K562 (cell line): ENCODE measurements around the gene RBL1. TPM values are rescaled to one million over a fixed set of nuclear protein-coding genes. Genes with fewer than 3 reads are reported as not detected.

Source experiments
- CBFA2T2 ChIP-seq: fragments of 450-650 bp; conservative IDR thresholded peaks from 2 replicates; pipeline ENCODE4 v1.6.1; 2017; ENCODE audit warnings: mild to moderate bottlenecking
- ELF4 ChIP-seq: fragments of 450-650 bp; formaldehyde crosslinking; IDR thresholded peaks from 2 replicates; pipeline ENCODE4 v1.4.0; 2022; ENCODE audit warnings: missing genetic modification characterization
- ETV5 ChIP-seq: sonication (generic); formaldehyde crosslinking; IDR thresholded peaks from 2 replicates; pipeline ENCODE4 v1.4.0; 2020; ENCODE audit warnings: low read depth, mild to moderate bottlenecking, missing genetic modification reagents
- FUS ChIP-seq: fragments of 200-400 bp; formaldehyde crosslinking; optimal IDR thresholded peaks from 2 replicates; pipeline ENCODE3; 2017; ENCODE audit warnings: low read depth, low read length
- HDAC2 ChIP-seq: fragments of 450-650 bp; IDR thresholded peaks from 2 replicates; pipeline ENCODE4 v1.6.1; 2016; ENCODE audit warnings: mild to moderate bottlenecking
- MCM3 ChIP-seq: fragments of 450-650 bp; IDR thresholded peaks from 2 replicates; pipeline ENCODE4 v1.6.1; 2016
- MTF1 ChIP-seq: fragments of 250-450 bp; sonication (Bioruptor Pico); IDR thresholded peaks from 2 replicates; pipeline ENCODE4 v1.9.0; 2021; ENCODE audit warnings: moderate library complexity, mild to moderate bottlenecking, inconsistent platforms, borderline replicate concordance
- RCOR1 ChIP-seq, 2 experiments: IDR thresholded peaks; 2 replicates each; pipeline ENCODE4 v1.6.1; 2012; ENCODE audit warnings: low read depth in 2 of 2, low read length in 2 of 2, borderline replicate concordance in 1 of 2, improper control_type of control experiment in 1 of 2
- YBX1 ChIP-seq: fragments of 450-650 bp; IDR thresholded peaks from 2 replicates; pipeline ENCODE4 v1.7.1; 2016; ENCODE audit warnings: mild to moderate bottlenecking
- ZNF143 ChIP-seq: sonication (generic); formaldehyde crosslinking; IDR thresholded peaks from 2 replicates; pipeline ENCODE4 v1.9.0; 2022; ENCODE audit warnings: mild to moderate bottlenecking, missing genetic modification reagents
- ZNF24 ChIP-seq: fragments of 450-650 bp; IDR thresholded peaks from 2 replicates; pipeline ENCODE4 v1.6.1; 2016
- polyA plus RNA-seq, 8 experiments: library from polyadenylated mRNA; depleted of rRNA in 4 of 8; stranded (reverse) in 5 of 8; unstranded in 3 of 8; fragments of >200 nt; fragmentation: Nextera tagmentation in 2 of 8; fragmentation: Illumina TruSeq in 1 of 8; extraction: Ambion mirVana in 2 of 8; extraction: Trizol in 1 of 8; gene quantifications; 2 replicates each; pipeline versions ENCODE4 v1.2.1 to v1.2.3, GENCODE V29; 2011 to 2014; ENCODE audit warnings: inconsistent platforms in 1 of 8, missing spikeins in 1 of 8
- total RNA-seq, 7 experiments: library from RNA; depleted of rRNA in 6 of 7; stranded (reverse); fragments of >200 nt in 6 of 7; fragmentation: Illumina TruSeq in 2 of 7; extraction: Trizol in 2 of 7; gene quantifications; 2 replicates each; pipeline versions ENCODE4 v1.2.1 to v1.2.3, GENCODE V29; 2011 to 2021; ENCODE audit warnings: low replicate concordance in 1 of 7
- TF ChIP-seq, protein P1 (sequence below): sonication (generic); formaldehyde crosslinking; IDR thresholded peaks from 2 replicates; pipeline ENCODE4 v1.8.0; 2023; ENCODE audit warnings: missing genetic modification reagents, mild to moderate bottlenecking, borderline replicate concordance
- TF ChIP-seq, protein P2 (sequence below): fragments of 250-450 bp; sonication (Bioruptor Pico); IDR thresholded peaks from 2 replicates; pipeline ENCODE4 v1.8.0; 2022; ENCODE audit warnings: moderate library complexity, mild to moderate bottlenecking, inconsistent platforms
- TF ChIP-seq, protein P3 (sequence below): sonication (generic); formaldehyde crosslinking; IDR thresholded peaks from 2 replicates; pipeline ENCODE4 v1.8.0; 2022; ENCODE audit warnings: mild to moderate bottlenecking, missing genetic modification reagents, borderline replicate concordance
- TF ChIP-seq, protein P4 (sequence below): fragments of 450-650 bp; formaldehyde crosslinking; IDR thresholded peaks from 2 replicates; pipeline ENCODE4 v1.4.0; 2022; ENCODE audit warnings: missing genetic modification characterization
- TF ChIP-seq, protein P5 (sequence below): fragments of 450-650 bp; formaldehyde crosslinking; IDR thresholded peaks from 2 replicates; pipeline ENCODE4 v1.4.0; 2020; ENCODE audit warnings: mild to moderate bottlenecking, moderate library complexity

The RBL1 gene
- total and polyA plus RNA-seq, 9 of the 15 experiments (the other 6 are each of a cell fraction or from before 2014, with no cell fraction given), result 4.0 to 25.9 (median 15.6) TPM

DNA sequence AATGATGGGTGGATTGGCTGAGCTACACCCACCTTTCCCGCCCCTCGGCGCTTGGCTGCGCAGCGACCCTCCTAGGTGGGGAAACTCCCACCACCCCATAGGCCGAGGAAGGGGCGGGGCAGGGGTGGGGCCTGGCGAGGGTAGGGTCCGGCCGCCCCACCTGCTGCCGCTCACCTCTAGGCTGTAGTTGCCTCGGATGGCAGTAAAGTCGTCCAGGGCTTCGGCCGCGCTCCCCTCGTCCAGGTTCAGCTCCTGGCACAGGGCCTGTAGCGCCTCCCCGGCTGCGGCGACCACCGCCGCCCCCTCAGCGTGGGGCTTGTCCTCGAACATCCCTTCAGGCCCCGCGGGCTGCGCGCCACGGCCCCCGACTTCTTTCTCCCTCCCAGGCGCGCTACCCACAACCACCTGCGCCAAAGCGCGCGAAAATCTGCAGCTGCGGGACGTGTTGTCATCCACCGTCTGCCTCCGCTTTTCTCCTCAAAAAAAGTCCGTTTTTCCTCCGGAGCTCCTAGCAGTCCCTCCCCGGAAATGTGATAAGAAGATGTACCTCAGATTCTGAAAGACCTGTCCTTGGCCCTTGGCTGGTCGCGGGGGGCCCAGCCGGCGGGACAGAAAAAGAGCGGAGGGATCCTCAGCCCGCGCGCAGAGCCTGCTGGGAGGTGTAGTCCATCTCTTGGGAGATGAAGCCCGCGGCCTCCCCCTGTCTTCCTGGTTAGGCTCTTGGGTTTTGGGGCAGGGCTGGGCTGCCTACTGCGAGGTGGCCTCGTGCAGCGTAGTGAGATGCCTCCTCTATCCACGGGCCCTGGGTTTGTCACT, at the start of gene RBL1 (continued):
- TF ChIP-seq, protein P1, sequence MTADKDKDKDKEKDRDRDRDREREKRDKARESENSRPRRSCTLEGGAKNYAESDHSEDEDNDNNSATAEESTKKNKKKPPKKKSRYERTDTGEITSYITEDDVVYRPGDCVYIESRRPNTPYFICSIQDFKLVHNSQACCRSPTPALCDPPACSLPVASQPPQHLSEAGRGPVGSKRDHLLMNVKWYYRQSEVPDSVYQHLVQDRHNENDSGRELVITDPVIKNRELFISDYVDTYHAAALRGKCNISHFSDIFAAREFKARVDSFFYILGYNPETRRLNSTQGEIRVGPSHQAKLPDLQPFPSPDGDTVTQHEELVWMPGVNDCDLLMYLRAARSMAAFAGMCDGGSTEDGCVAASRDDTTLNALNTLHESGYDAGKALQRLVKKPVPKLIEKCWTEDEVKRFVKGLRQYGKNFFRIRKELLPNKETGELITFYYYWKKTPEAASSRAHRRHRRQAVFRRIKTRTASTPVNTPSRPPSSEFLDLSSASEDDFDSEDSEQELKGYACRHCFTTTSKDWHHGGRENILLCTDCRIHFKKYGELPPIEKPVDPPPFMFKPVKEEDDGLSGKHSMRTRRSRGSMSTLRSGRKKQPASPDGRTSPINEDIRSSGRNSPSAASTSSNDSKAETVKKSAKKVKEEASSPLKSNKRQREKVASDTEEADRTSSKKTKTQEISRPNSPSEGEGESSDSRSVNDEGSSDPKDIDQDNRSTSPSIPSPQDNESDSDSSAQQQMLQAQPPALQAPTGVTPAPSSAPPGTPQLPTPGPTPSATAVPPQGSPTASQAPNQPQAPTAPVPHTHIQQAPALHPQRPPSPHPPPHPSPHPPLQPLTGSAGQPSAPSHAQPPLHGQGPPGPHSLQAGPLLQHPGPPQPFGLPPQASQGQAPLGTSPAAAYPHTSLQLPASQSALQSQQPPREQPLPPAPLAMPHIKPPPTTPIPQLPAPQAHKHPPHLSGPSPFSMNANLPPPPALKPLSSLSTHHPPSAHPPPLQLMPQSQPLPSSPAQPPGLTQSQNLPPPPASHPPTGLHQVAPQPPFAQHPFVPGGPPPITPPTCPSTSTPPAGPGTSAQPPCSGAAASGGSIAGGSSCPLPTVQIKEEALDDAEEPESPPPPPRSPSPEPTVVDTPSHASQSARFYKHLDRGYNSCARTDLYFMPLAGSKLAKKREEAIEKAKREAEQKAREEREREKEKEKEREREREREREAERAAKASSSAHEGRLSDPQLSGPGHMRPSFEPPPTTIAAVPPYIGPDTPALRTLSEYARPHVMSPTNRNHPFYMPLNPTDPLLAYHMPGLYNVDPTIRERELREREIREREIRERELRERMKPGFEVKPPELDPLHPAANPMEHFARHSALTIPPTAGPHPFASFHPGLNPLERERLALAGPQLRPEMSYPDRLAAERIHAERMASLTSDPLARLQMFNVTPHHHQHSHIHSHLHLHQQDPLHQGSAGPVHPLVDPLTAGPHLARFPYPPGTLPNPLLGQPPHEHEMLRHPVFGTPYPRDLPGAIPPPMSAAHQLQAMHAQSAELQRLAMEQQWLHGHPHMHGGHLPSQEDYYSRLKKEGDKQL (CRISPR knock-in tag), result 0 out of 2 replicates have a peak, but pooled peaks have one; percentile 88
- TF ChIP-seq ZNF143 (CRISPR knock-in tag) (peak; percentile 98), HDAC2 (peak; percentile 77), FUS (no peak), MCM3 (no peak), ELF4 (CRISPR knock-in tag) (no peak; the same call in 1 of the 2 replicates), CBFA2T2 (peak; percentile 50; the same call in 1 of the 2 replicates), ZNF24 (no peak; the same call in 1 of the 2 replicates), YBX1 (no peak), MTF1 (CRISPR knock-in tag) (no peak), RCOR1 (IDR thresholded peaks at IDR 0.05; ENCODE audit: borderline replicate concordance in 1 of 2, low read depth in 2 of 2, low read length in 2 of 2) (peak in 1 of 2 experiments; percentile 57; a peak in 2 of 4 replicates), ETV5 (peak; percentile 43; the same call in 1 of the 2 replicates)
- TF ChIP-seq, protein P2, sequence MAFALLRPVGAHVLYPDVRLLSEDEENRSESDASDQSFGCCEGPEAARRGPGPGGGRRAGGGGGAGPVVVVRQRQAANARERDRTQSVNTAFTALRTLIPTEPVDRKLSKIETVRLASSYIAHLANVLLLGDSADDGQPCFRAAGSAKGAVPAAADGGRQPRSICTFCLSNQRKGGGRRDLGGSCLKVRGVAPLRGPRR, result no peak
- TF ChIP-seq, protein P3, sequence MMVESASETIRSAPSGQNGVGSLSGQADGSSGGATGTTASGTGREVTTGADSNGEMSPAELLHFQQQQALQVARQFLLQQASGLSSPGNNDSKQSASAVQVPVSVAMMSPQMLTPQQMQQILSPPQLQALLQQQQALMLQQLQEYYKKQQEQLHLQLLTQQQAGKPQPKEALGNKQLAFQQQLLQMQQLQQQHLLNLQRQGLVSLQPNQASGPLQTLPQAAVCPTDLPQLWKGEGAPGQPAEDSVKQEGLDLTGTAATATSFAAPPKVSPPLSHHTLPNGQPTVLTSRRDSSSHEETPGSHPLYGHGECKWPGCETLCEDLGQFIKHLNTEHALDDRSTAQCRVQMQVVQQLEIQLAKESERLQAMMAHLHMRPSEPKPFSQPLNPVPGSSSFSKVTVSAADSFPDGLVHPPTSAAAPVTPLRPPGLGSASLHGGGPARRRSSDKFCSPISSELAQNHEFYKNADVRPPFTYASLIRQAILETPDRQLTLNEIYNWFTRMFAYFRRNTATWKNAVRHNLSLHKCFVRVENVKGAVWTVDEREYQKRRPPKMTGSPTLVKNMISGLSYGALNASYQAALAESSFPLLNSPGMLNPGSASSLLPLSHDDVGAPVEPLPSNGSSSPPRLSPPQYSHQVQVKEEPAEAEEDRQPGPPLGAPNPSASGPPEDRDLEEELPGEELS (CRISPR knock-in tag), result peak; percentile 67; the same call in 1 of the 2 replicates
- TF ChIP-seq, protein P4, sequence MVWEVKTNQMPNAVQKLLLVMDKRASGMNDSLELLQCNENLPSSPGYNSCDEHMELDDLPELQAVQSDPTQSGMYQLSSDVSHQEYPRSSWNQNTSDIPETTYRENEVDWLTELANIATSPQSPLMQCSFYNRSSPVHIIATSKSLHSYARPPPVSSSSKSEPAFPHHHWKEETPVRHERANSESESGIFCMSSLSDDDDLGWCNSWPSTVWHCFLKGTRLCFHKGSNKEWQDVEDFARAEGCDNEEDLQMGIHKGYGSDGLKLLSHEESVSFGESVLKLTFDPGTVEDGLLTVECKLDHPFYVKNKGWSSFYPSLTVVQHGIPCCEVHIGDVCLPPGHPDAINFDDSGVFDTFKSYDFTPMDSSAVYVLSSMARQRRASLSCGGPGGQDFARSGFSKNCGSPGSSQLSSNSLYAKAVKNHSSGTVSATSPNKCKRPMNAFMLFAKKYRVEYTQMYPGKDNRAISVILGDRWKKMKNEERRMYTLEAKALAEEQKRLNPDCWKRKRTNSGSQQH (CRISPR knock-in tag), result 0 out of 2 replicates have a peak, but pooled peaks have one; percentile 16
- TF ChIP-seq, protein P5, sequence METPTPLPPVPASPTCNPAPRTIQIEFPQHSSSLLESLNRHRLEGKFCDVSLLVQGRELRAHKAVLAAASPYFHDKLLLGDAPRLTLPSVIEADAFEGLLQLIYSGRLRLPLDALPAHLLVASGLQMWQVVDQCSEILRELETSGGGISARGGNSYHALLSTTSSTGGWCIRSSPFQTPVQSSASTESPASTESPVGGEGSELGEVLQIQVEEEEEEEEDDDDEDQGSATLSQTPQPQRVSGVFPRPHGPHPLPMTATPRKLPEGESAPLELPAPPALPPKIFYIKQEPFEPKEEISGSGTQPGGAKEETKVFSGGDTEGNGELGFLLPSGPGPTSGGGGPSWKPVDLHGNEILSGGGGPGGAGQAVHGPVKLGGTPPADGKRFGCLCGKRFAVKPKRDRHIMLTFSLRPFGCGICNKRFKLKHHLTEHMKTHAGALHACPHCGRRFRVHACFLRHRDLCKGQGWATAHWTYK (CRISPR knock-in tag), result peak; percentile 80; the same call in 1 of the 2 replicates
